HFF-Myc (cell line): ENCODE data around the gene RALY.

Experiments used
- DNase-seq: peaks from one replicate; pipeline ENCODE4 v3.0.0-alpha.2; 2011; ENCODE audit warnings: low read depth; ENCODE audit errors: extremely low read depth
- H3K4me3 ChIP-seq: replicated peaks from 2 replicates; pipeline ENCODE4 v1.5.1; 2011; ENCODE audit warnings: low read depth, mild to moderate bottlenecking, control low read depth, low read length
- TF ChIP-seq, protein P1 (sequence below): IDR thresholded peaks from 2 replicates; pipeline ENCODE4 v1.5.1; 2012; ENCODE audit warnings: mild to moderate bottlenecking, low read depth, low read length, control low read depth; ENCODE audit errors: missing control alignments

The RALY gene

DNA sequence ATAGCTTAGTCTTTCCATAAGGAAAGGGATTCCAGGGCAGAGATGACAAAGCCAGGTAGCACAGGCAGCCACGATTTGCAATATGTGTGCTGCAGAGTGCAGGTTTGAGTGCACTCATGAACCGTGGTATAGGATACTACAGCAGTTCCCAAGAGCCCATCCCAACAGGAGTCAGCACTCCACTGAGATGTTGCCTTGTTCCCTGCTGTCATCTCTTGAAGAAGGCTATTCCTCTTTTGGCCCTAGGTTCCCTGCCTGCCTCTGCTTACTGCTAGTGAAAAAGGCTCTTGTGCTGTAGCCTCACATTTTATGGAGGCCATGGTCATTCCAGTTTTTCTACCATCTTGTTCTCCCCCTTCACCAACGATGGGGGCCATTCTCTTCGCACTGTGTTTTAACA lies 40.2 kb downstream of the RALY start:
- no peak for DNase-seq
- H3K4me3 ChIP-seq: no peak overlapping the region
- TF ChIP-seq, protein P1, sequence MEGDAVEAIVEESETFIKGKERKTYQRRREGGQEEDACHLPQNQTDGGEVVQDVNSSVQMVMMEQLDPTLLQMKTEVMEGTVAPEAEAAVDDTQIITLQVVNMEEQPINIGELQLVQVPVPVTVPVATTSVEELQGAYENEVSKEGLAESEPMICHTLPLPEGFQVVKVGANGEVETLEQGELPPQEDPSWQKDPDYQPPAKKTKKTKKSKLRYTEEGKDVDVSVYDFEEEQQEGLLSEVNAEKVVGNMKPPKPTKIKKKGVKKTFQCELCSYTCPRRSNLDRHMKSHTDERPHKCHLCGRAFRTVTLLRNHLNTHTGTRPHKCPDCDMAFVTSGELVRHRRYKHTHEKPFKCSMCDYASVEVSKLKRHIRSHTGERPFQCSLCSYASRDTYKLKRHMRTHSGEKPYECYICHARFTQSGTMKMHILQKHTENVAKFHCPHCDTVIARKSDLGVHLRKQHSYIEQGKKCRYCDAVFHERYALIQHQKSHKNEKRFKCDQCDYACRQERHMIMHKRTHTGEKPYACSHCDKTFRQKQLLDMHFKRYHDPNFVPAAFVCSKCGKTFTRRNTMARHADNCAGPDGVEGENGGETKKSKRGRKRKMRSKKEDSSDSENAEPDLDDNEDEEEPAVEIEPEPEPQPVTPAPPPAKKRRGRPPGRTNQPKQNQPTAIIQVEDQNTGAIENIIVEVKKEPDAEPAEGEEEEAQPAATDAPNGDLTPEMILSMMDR: no peak

DNA sequence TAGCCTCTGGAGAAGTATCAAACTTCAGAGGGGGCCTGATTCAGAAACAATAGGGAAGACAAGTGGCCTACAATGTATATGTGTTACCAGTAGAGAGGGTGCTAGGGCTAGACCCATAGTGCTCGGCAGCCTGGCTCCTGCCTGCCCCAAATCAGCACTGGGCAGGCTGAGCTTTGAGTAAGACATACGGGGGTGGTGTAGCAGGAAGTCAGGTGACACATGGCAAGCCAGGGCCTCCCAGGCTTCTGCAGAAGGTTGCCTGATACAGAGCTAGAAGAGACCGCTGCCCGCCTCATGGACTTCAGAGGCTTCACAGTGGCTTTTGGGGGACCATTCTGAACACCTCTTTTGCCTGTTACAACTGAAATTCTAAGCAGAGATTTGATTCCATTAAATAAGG lies 43.4 kb downstream of the RALY start:
- no peak overlapping the region for H3K4me3 ChIP-seq
- no peak for DNase-seq
- TF ChIP-seq, protein P1: no peak

DNA sequence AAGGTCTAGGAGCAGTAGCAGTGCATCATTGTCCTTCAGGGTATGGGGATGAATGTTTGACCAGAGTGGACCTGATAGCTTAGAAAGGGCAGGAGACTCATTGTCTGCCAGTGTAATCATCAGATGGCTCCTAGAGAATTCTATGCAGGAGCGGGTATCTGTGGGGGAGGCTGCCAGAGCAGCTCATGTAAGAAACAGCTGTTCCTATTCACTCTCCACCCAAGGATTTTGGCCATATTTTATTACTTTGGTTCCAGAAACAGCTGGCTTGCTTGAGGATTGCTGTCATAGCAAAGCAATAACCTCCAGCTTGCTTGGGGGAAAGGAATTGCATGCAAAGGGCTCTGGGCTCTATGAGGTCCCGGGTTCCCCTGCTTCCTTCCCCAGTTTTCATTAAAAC lies 44.1 kb downstream of the RALY start:
- TF ChIP-seq, protein P1: no peak
- no peak overlapping the region for H3K4me3 ChIP-seq
- DNase-seq: no peak

DNA sequence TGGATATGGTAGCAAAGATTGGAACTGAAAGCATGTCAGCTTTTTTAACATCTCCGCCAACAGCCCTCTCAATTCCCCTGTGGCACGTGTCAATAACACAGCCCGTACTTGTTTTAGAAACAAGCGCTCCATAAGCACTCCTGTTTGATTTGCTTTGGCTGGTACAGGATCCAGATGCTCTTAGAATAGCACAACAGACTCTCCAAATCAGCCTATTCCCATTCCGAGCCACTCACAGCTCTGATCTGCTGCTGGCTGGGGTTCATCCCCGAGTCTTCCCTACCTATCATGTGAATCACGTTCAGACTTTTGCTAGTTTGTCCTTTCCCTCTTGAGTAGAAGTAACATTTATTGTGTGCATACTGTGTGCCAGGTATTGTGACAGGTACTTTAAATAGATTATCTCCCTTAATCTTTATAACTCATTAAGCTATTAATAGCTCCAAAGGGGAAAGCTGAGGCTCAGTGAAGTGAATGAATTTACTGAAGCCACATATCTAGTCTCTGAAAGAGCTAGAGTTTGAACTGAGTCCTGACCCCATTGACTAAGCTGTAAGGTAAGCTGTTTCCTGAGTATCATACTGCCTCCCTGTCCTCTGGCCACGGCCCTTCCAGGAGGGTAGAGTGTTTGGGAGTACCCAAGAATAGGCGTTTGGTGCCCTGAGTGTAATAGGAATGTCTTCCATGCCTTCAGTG lies 46.7 kb downstream of the RALY start:
- TF ChIP-seq, protein P1: no peak
- H3K4me3 ChIP-seq: no peak overlapping the region
- no peak for DNase-seq

DNA sequence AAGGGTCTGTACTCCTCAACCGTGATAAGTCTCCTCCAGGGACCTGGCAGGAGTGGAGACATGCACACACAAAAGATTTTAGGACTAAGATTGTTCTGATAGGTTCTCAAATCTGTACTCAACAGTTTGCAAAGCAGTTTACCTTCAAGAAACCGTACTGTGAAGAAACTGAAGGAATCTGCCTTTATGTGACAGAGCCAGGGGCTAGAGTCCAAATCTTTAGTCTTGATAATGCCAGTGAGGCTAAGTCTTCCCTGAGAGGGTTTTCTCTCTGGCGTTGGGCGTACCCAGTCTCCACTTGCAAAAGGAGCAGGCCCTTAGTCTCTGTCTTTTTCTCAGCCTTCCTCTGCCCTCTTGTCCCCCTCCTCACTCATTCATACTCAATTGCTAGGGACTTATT lies 47.5 kb downstream of the RALY start:
- DNase-seq: no peak
- TF ChIP-seq, protein P1: no peak
- H3K4me3 ChIP-seq: no peak overlapping the region

DNA sequence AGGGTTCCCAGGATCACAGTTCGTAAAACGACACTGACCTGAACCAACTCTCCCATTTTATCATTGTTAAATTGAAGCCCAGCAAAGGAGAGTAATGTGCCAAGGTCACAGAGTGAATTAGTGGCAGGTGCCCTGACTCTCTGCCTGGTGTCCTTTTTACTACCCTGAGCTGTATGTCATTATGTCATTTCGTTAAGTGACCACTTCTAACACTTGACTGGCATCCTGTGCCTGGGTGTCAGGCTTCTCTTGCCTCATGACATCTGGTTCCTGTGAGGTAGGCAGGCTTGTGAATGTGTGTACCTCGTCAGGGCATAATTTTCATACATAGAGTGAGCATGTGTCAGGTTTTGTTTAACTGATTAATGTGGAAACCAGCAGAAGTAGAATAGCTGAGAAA lies 48.6 kb downstream of the RALY start:
- DNase-seq: no peak
- H3K4me3 ChIP-seq: no peak overlapping the region
- TF ChIP-seq, protein P1: no peak

DNA sequence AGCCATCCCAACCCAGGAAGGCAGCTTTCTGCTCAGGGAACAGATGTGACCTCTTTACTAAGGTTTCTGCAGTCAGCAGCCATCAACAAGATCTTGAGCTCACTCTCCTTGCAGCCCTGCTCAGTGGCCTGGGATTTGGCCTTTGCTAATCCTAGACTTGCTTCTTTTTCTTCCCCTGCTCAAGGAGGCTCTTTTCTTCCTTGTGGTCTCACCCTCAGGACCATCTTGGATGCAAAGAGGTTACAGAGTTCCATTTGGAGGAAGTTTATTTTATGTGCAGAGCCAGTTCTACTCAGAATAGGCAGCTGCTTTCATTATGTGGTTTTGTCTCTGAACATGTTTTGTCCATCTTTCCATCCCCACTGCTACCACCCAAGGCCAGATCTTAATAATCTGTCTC lies 49.3 kb downstream of the RALY start:
- TF ChIP-seq, protein P1: no peak
- no peak for DNase-seq

More for the DNA sequence above, 49.3 kb downstream of the RALY start:
- H3K4me3 ChIP-seq: no peak overlapping the region
